HG03066 (cell line): ENCODE data around the gene ATG2A.

ENCODE experiments used
- ATAC-seq: cut with Tn5 transposase; IDR thresholded peaks from one replicate; pipeline ENCODE4 v1.9.1; 2021; ENCODE audit warnings: low read depth; ENCODE audit not compliant: unreplicated experiment

Gene ATG2A

DNA sequence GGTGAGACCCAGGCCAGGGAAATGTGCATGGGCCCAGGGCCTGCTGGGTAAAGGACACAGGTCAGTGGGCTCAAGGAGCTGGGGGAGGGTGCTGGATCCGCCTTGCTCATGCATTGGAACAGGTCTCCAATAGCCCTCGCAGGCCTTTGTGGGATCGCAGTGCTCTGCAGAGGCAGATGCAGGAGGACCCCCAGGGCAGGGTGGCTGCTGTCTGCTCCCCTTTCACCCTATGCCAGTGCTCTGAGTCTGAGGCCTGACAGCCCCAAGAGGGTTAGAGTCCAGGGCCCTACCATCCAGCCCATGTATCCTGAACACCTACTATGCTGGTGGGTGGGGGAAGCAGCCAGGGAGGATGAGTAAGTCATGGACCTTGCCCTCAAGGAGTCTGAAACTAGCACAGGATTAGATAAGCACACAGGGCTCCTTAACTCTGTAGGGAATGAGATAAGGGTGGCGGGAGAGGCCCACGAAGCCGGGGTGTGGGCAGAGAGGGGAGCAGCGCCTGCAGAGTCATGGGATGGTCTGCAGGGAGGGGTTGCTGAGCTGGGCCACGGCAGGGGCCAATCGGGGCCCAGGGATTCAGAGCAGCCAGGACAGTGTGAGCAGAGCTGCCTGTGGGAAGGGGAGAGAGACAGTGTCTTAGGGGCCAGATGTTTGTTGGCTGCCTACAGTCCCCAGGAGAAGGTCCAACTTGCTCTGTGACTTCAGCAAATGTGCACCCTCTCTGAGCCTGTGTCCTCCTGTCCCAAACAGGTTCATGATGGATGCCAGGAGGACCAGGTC is 28.1 kb downstream of the ATG2A start:
- ATAC-seq, result no peak

DNA sequence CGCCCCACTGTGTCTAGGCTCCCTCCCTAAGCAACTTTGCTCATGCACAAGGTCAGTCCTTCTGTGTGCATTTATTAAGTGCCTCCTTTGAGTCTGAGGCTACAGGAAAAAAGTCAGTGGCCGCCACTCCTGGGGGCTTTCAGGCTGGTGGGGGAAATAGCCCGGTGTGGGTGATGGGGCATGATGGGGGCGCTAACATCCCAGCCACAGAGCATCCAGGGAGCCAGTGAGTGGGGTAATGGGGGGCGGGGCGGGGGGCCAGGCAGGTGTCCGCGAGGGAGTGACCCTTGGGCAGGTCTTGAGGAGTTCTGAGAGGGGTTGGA is 28.6 kb downstream of the ATG2A start:
- no peak for ATAC-seq

- ATAC-seq, result peak; percentile 60
Measured at GRCh38 chr11:64887757-64888405, 29.1 kb downstream of the ATG2A start.

GRCh38 chr11:64887234-64887756 is 29.7 kb downstream of the ATG2A start:
- ATAC-seq, result no peak

DNA sequence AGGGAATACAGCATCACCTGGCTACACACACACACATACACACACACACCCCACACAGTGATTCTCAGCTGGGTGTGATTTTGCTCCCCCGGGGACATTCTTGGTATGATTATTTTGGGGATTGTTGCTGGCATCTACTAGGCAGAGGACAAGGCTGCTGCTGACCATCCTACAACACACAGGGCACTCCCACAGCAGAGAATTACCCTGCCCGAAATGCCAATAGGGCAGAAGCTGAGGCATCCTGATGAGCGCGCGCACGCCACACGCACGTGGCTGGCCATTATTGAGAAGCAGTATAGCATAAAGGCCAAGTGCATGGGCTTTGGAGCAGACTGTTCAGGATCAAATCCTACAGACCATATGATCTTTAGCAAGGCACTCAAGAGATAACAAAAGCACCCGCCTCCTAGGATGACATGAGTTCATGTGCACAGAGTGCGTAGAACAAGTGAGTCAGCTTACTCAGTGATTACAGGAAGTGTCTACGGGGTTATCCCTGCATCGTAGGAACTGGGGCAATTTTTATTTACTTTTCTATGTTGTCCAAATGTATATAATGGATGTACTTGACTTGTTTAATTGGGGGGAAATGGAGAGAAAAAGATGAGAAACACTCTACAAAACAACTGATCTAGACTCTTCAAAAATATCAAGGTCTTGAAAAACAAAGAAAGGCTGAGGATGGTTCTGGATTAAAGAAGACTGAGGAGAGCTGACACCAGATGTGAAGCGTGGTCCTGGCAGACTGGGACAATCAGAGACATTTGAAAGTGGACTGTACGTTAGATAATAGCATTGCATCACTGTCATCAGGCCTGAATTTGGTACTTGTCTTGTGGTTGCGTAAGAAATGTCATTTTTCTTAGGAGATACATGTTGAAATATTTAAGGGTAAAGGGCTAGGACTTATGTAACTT is 31.4 kb downstream of the ATG2A start:
- ATAC-seq, result no peak

DNA sequence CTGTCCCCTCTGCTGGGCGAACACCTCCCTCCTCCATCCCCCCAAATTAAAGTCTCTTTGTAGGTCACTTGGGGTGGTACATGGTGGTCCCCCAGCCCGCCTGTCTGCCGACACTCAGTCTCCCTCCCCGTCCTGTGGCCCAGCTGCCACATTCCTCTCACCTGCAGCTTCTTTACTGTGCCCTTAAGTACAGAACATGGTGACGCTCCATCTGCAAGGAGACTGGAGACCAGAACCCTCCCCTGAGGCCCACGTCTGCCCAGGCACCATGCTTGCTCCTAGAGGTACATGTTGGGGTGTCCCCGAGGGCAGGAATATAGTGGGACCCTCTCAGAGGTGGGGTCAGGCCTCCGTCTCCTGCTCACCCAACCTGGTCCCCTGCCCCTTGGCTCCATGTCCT is 33.0 kb downstream of the ATG2A start:
- no peak for ATAC-seq

DNA sequence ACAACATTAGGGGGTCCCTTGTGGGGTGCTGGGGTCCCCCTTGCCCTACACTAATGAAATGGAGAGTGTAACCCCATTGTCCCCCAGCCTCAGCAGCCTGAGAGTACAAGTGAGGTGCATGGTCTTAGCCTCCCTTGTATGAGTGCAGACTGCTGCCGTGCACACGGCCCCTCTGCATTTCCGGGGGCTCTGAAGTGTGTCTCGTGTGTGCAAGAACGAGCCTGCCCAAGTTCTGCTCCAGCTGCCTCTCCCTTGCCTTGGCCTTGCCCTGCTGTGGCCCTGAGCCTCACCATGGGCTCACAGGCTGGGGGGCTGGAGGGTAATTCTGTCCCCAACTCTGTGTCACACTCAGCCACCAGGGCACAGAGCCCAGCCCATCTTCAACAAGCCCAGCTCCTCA is 33.4 kb downstream of the ATG2A start:
- ATAC-seq, result no peak

DNA sequence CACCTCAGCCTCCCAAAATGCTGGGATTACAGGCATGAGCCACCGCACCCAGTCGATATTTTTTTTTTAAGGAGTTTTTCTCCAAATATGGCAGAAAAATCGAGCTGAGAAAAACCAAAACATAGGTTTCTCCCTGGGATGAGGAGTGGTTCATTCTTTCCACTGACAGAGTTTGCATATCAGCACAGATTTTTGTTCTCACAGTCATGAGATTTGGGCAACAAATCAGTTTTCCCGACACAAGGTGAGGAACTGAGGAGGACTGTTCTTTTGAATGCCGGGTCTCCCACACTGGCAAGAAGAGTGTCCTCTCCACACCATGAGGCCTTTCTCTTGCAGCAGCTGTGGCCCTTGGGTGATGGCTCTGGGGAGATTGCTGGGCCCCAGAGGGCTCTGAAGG is 34.8 kb downstream of the ATG2A start:
- no peak for ATAC-seq

DNA sequence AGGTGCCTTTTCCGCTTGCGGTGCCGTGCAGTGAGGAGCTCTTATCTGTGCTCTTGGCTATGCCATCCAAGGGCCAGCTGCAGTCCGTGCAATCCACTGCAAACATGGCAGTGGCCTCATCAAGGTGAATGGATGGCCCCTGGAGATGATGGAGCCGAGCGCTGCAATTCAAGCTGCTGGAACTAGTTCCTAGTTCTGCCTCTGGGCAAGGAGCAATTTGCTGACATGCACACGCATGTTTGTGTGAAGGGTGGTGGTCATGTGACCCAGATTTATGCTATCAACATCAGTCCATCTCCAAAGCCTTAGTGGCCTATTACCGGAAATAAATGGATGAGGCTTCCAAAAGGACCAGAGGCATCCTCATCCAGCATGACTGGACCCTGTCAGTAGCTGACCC is 35.5 kb downstream of the ATG2A start:
- no peak for ATAC-seq

GRCh38 chr11:64880240-64881001 is 36.6 kb downstream of the ATG2A start:
- ATAC-seq, result no peak

DNA sequence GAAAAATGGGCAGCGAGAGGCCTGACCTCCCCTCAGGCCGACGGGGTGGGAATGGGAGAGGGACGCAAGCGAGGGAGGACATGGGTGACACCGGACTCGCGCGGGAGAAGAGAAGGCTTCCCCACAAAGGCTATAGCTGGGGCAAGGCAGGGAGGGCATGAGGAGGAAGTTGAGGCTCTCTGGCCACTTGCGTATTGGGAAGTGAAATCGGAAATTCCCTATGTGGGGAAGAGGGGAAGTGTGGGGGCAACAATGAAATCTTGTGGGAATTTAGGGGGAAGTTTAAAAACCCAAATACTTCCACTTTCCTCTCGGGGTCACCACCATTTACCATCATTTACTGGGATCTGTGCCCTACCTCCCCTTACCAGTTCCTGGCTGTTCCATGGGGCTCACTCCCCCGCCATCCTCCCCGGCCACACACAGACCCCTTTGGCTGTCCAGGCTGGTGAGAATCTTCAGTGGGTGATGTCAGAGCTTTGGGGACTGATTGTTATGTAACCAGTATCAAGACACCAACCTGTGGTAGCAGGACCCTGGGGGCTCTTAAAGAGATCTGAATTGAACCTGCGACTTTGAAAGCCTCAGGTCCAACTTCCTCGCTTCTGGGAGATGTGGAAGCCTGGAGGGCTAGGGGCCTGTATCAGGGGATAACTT is 37.6 kb downstream of the ATG2A start:
- no peak for ATAC-seq

DNA sequence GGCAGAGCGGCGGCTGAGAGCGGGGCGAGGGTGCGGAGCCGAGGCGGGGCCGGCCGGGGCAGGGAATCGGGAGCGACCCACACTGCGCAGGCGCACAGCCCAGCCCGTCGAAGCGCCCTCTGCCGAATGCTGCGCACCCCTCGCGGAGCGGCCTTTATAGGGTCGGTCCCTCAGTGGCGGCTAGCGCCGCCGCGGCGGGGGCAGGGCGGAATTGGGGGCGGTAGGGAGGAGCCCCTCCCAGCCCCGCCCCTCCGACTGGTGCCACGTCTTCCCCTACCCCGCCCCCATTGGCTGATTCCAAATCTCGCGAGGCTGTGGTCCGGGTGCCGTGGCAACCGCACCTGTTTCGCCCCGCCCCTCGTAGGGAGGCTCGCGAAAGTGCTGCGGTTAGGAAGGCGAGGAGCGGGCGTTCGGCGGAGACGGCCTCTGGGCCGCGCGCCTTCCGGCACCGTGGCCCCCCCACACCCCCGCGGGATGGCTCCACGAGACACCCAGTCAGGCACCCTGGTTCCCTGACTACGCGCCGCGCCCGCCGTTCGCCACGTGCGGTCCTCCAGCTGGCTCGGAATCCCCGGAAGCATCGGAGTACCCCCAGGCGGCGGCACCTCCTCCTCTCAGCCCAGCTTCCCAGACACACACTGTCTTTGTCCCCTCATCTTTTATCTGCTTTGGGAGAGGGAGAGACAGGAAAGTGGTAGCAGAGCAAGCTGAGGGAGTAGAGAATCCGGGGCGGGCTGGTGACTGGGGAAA is 38.3 kb downstream of the ATG2A start, which contains the start of gene EHD1:
Gene EHD1, minus strand, starts transcription at position 128 of the 750 bp plus-strand sequence. CDS start 157 bp downstream, outside the sequence.
- peak; percentile 67 for ATAC-seq

DNA sequence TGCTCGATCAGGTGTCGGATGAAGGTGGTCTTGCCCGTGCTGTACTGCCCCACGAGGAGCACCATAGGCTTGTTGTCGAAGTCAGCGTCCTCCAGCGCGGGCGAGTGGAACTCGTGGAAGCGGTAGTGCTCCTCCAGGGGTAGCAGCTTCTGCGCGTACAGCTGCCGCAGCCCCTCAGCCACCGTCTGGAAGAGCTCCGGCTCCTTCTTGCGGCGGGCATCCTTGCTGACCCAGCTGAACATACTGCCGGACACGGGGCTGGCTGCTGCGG is 38.9 kb downstream of the ATG2A start:
- ATAC-seq, result no peak

- ATAC-seq, result peak; percentile 2
Measured at GRCh38 chr11:64877390-64878222, 39.4 kb downstream of the ATG2A start.

- no peak for ATAC-seq
Measured at GRCh38 chr11:64876835-64877341, 40.1 kb downstream of the ATG2A start.

DNA sequence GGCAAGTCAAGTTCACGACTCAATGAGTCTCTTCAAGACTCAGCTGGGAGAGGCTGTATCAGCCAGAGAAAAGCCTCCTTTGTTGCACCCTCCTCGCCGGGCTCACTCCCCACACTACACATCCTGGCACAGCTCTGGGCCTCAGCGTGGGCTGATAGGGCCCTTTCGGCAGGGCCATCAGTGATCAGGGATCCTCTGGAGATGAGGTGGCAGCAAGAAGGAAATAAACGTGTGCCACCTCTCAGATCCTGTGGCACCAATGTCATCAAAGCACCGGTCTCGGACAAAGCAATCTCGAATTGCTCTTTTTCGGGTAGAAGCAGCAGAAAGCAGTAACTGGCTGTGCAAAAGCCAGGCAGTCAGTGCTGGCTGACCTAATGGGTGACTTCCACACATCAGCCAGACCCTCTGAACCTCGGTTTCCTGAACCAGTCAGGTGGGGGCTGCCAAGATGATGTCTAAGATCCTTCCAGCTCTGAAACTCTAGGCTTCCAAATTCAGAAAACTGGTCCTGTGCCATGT is 40.7 kb downstream of the ATG2A start:
- ATAC-seq, result no peak

GRCh38 chr11:64875369-64876228 is 41.4 kb downstream of the ATG2A start:
- no peak for ATAC-seq
